ENCODE results near the gene SLC26A9. TPM values are rescaled to one million over a fixed set of nuclear protein-coding genes. Genes with fewer than 3 reads are reported as not detected.
A peak's percentile ranks its signal among the peaks of the same experiment; 100 is the strongest.

The SLC26A9 gene
- total and polyA plus RNA-seq, 2 donors (not counting 3 experiments of a cell fraction or from before 2014, with no cell fraction given) = 0.10 to 0.20 TPM

DNA sequence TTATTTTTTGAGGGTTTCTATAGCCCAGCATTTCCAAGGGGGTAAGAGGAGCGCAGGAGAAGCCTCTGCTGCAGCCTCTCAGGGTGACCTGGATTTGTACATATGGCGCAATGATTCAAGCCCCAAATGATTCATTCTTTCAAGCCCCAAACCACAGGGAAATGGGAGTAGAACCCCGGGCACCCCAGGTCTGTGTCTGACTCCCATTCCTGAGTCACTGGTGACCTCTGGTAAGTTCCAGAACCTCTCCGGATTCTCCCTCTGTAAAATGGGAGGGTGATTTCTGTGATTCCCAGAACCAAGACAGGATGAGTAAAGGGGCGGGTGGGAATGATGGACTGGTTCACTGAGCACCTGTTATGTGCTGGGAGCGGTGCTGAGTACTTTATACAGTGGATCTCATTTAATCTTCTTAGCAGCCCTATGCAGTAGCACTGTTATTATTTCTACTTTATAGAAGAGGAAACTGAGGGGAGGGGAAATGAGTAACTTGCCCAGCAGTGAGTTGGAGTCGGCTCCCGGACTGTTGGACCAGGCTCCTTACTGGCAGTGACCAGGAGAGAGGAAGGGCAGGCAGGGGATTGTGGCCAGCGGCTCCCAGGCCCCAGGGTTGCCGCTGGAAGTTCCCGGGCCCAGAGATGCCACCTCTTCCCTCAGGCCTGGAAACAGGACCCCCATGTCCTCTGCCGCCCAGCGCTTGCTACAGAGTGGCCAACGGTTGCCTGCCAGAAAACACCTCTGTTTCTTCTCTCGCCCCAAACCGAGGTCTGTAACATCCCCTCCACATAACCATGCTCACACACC lies 20.3 kb upstream of the SLC26A9 start:
- Histone ChIP-seq H3K27ac (ENCODE audit: insufficient read depth, low read depth, low read length) (no peak overlapping the region), H3K9ac (replicated peaks; ENCODE audit: extremely low read depth, insufficient read depth, low read length) (no peak overlapping the region), H3K9me1 (replicated peaks; ENCODE audit: control insufficient read depth, extremely low read depth, insufficient read depth, low read length) (no peaks in the 10 kb centered on the region), H3K4me2 (ENCODE audit: insufficient read depth, low read length) (no peak overlapping the region), H3K36me3 (ENCODE audit: control insufficient read depth in 2 of 2, extremely low read depth in 1 of 2, insufficient read depth in 2 of 2, low read length in 2 of 2) (no peaks in the 10 kb centered on the region), H2AFZ (ENCODE audit: low read depth, low read length) (no peak overlapping the region), H3K79me2 (ENCODE audit: control insufficient read depth, insufficient read depth, low read length) (no peaks in the 10 kb centered on the region), H3K4me3 (replicated peaks in 1 of 3; ENCODE audit: insufficient read depth in 1 of 3, low read depth in 1 of 3, low read length in 3 of 3) (no peak overlapping the region), H3K4me1 (ENCODE audit: control insufficient read depth, extremely low read depth, insufficient read depth, low read length) (peaks cover 19% of the 10 kb centered on the region), H3K27me3 (ENCODE audit: control insufficient read depth in 2 of 2, insufficient read depth in 2 of 2, low read length in 2 of 2) (peaks cover 3 to 7% of the 10 kb centered on the region in 2 experiments), H3K9me3 (replicated peaks; ENCODE audit: control insufficient read depth, insufficient read depth, low read length) (no peaks in the 10 kb centered on the region), H4K20me1 (replicated peaks; ENCODE audit: control insufficient read depth, extremely low read depth, insufficient read depth, low read length) (no peaks in the 10 kb centered on the region)
- DNase-seq (ENCODE audit: low read depth, low spot score) = no peak
- BruUV-seq (replicated peaks) = no TSS peak
- intact Hi-C loops (cut with micrococcal nuclease) (no loop called here), dilution Hi-C loops (cut with MboI; ENCODE audit: extremely low pct_ligation_motif_present, low sequenced_read_pairs) (no loop called here)
- CTCF ChIA-PET = interaction anchor here (1.1 to 15.6 kb wide), 3 partner anchors 13 to 44 kb away, joined by 3 to 154 read pairs (median 24); no protein-coding TSS in a partner anchor
- POLR2A ChIA-PET = no interaction called here
- no peak for FAIRE-seq
- TF ChIP-seq, protein P1, sequence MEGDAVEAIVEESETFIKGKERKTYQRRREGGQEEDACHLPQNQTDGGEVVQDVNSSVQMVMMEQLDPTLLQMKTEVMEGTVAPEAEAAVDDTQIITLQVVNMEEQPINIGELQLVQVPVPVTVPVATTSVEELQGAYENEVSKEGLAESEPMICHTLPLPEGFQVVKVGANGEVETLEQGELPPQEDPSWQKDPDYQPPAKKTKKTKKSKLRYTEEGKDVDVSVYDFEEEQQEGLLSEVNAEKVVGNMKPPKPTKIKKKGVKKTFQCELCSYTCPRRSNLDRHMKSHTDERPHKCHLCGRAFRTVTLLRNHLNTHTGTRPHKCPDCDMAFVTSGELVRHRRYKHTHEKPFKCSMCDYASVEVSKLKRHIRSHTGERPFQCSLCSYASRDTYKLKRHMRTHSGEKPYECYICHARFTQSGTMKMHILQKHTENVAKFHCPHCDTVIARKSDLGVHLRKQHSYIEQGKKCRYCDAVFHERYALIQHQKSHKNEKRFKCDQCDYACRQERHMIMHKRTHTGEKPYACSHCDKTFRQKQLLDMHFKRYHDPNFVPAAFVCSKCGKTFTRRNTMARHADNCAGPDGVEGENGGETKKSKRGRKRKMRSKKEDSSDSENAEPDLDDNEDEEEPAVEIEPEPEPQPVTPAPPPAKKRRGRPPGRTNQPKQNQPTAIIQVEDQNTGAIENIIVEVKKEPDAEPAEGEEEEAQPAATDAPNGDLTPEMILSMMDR (IDR thresholded peaks at IDR 0.05; ENCODE audit: extremely low read depth in 1 of 2, insufficient read depth in 1 of 2, low read depth in 1 of 2, low read length in 2 of 2) = no peak
- peak; percentile 33 for TF ChIP-seq FOS (IDR thresholded peaks at IDR 0.05; ENCODE audit: borderline replicate concordance, insufficient read depth, low read length)
- TF ChIP-seq, protein P2, sequence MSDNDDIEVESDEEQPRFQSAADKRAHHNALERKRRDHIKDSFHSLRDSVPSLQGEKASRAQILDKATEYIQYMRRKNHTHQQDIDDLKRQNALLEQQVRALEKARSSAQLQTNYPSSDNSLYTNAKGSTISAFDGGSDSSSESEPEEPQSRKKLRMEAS (IDR thresholded peaks at IDR 0.05; ENCODE audit: insufficient read depth, insufficient read length) = no peak
- TF ChIP-seq EZH2 (IDR thresholded peaks at IDR 0.05; ENCODE audit: borderline replicate concordance, low read depth, low read length, severe bottlenecking) = no peak
